Stimulated activated CD8-positive, alpha-beta memory T cell treated with anti-CD3 and anti-CD28 coated beads, Interleukin-2, amount 100 ng/mL, for 1 hour (primary cell): ENCODE measurements around the gene HOXD4.

Source experiments
- DNase-seq, 2 donors: peaks; one replicate each; pipeline ENCODE4 v3.0.0-alpha.2; 2020; ENCODE audit warnings: low read depth in 2 of 2

Gene HOXD4

GRCh38 chr2:176126929-176127773, 24.2 kb upstream of the HOXD4 start:
- peak; percentile 43 to 57 for DNase-seq

- no peak for DNase-seq
These were observed 23.6 kb upstream of the HOXD4 start for GRCh38 chr2:176127774-176128072.

GRCh38 chr2:176128172-176128981, 23.0 kb upstream of the HOXD4 start:
- no peak for DNase-seq

GRCh38 chr2:176128982-176129796, 22.2 kb upstream of the HOXD4 start, which contains the start of gene HOXD8:
TSS of gene HOXD8 (plus strand) at chr2:176129705. CDS start at chr2:176130367, 662 bp downstream.
- DNase-seq, result no peak

- no peak for DNase-seq
These were observed 21.6 kb upstream of the HOXD4 start for GRCh38 chr2:176129813-176130146.

- DNase-seq, result no peak
These were observed 21.0 kb upstream of the HOXD4 start for GRCh38 chr2:176130147-176130956.

- DNase-seq, result no peak
These were observed 20.1 kb upstream of the HOXD4 start for GRCh38 chr2:176130957-176131847.

- DNase-seq, result no peak
These were observed 19.5 kb upstream of the HOXD4 start for GRCh38 chr2:176131848-176132158.

GRCh38 chr2:176132205-176133171, 18.9 kb upstream of the HOXD4 start:
- DNase-seq, result no peak

GRCh38 chr2:176133389-176133788, 18.0 kb upstream of the HOXD4 start:
- DNase-seq, result no peak

GRCh38 chr2:176134035-176134434, 17.3 kb upstream of the HOXD4 start:
- DNase-seq, result no peak

GRCh38 chr2:176135035-176135440, 16.3 kb upstream of the HOXD4 start:
- DNase-seq, result no peak

- DNase-seq, result no peak
These were observed 14.7 kb upstream of the HOXD4 start for GRCh38 chr2:176136374-176137251.

GRCh38 chr2:176137252-176137580, 14.1 kb upstream of the HOXD4 start:
- DNase-seq, result no peak

- DNase-seq, result no peak
These were observed 13.4 kb upstream of the HOXD4 start for GRCh38 chr2:176137906-176138305.

GRCh38 chr2:176138526-176138922, 12.8 kb upstream of the HOXD4 start:
- DNase-seq, result no peak

- DNase-seq, result no peak
These were observed 12.3 kb upstream of the HOXD4 start for GRCh38 chr2:176138923-176139660.
